ENCODE data around the gene ANGPTL3. TPM values are rescaled to one million over a fixed set of nuclear protein-coding genes. Genes with fewer than 3 reads are reported as not detected.

ANGPTL3 gene
- total and polyA plus RNA-seq, 2 of the 4 experiments (the other 2 are of a cell fraction), result not detected

DNA sequence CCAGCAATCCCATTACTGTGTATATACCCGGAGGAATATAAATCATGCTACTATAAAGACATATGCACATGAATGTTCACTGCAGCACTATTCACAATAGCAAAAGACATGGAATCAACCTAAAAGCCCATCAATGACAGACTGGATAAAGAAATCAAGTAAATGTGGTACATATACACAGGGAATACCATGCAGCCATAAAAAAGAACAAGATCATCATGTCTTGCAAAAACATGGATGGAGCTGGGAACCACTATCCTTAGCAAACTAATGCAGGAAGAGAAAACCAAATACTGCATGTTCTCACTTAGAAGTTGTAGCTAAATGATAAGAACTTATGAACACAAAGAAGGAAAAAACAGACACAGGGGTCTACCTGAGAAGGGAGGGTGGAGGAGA is 6.4 kb upstream of the ANGPTL3 start:
- dilution Hi-C loops (cut with HindIII; ENCODE audit: low sequenced_read_pairs, unreplicated experiment), result no loop called here

More for the DNA sequence above, 6.4 kb upstream of the ANGPTL3 start:
- Histone ChIP-seq H3K9me3 (ENCODE audit: control insufficient read depth, insufficient read depth, low read length) (no peaks in the 10 kb centered on the region), H3K79me1 (ENCODE audit: low read depth in 1 of 2, low read length in 2 of 2) (peaks cover 8 to 15% of the 10 kb centered on the region in 2 experiments; a peak in 3 of 4 replicates), H4K5ac (ENCODE audit: low read depth, low read length) (no peak overlapping the region), H2BK5ac (ENCODE audit: low read depth, low read length, poor library complexity, severe bottlenecking) (no peak overlapping the region), H3K9me1 (ENCODE audit: insufficient read depth, low read length) (no peaks in the 10 kb centered on the region), H3K56ac (ENCODE audit: extremely low read depth, insufficient read depth, low read length) (no peak overlapping the region), H2BK120ac (ENCODE audit: low read depth, low read length) (no peak overlapping the region), H2AK5ac (ENCODE audit: low read depth, low read length) (no peak overlapping the region), H4K20me1 (ENCODE audit: insufficient read depth, low read length) (no peaks in the 10 kb centered on the region), H3K14ac (replicated peaks; ENCODE audit: low read depth, low read length) (no peak overlapping the region), H3K23ac (ENCODE audit: low read depth, low read length) (no peak overlapping the region), H2BK20ac (ENCODE audit: low read depth, low read length) (no peak overlapping the region), H4K8ac (ENCODE audit: low read depth in 2 of 2, low read length in 2 of 2) (no peak overlapping the region), H3K9ac (ENCODE audit: low read depth, low read length) (no peak overlapping the region), H4K91ac (ENCODE audit: insufficient read depth, low read depth, low read length) (no peak overlapping the region), H2AFZ (replicated peaks; ENCODE audit: low read length, poor library complexity) (no peak overlapping the region), H3K36me3 (ENCODE audit: control insufficient read depth, insufficient read depth, low read length) (0 out of 2 replicates have a peak, but pooled peaks cover 2% of the 10 kb centered on the region), H3K18ac (ENCODE audit: low read depth, low read length) (no peak overlapping the region), H3K4me1 (ENCODE audit: control insufficient read depth, insufficient read depth, low read length) (no peaks in the 10 kb centered on the region; the same call in 1 of the 2 replicates), H2AK9ac (replicated peaks; ENCODE audit: low read depth, low read length, poor library complexity) (no peak overlapping the region), H3K27me3 (ENCODE audit: control insufficient read depth, insufficient read depth, low read length) (no peaks in the 10 kb centered on the region), H3K4me2 (ENCODE audit: low read depth, low read length) (no peak overlapping the region), H2BK15ac (ENCODE audit: low read depth, low read length) (no peak overlapping the region), H3K4me3 (ENCODE audit: insufficient read depth, low read depth, low read length) (no peak overlapping the region), H3K27ac (ENCODE audit: insufficient read depth, low read length) (no peak overlapping the region), H3K4ac (ENCODE audit: low read depth, low read length) (no peak overlapping the region)
- no TSS peak for BruUV-seq (replicated peaks)
- DNase-seq (no peak), ATAC-seq (ENCODE audit: low read depth) (no peak)
- no CpG with 5 or more reads among the region's 1 CpG for WGBS, 2 experiments (ENCODE audit: extremely low coverage in 2 of 2, insufficient read length in 1 of 2)
- in situ Hi-C loops (cut with MboI; ENCODE audit: low sequenced_read_pairs), result no loop called here
- TF ChIP-seq BHLHE40 (IDR thresholded peaks at IDR 0.05; ENCODE audit: low read depth, low read length) (no peak), SMC3 (IDR thresholded peaks at IDR 0.05; ENCODE audit: low read depth, low read length) (no peak), POLR2A (IDR thresholded peaks at IDR 0.05; ENCODE audit: low read depth, low read length) (no peak), RFX5 (IDR thresholded peaks at IDR 0.05; ENCODE audit: low read depth, low read length) (no peak), FOS (IDR thresholded peaks at IDR 0.05; ENCODE audit: low read depth, low read length) (no peak), RAD21 (IDR thresholded peaks at IDR 0.05; ENCODE audit: low read length) (no peak), NFE2L2 (IDR thresholded peaks at IDR 0.05; ENCODE audit: low read depth, low read length) (no peak), RCOR1 (IDR thresholded peaks at IDR 0.05; ENCODE audit: insufficient replicate concordance, low read length) (no peak), MAFK (IDR thresholded peaks at IDR 0.05; ENCODE audit: low read depth, low read length) (no peak), CEBPB (IDR thresholded peaks at IDR 0.05; ENCODE audit: low read depth, low read length) (no peak), MXI1 (IDR thresholded peaks at IDR 0.05; ENCODE audit: borderline replicate concordance, low read depth, low read length) (no peak), MAZ (IDR thresholded peaks at IDR 0.05; ENCODE audit: borderline replicate concordance, low read depth, low read length) (no peak), CHD1 (IDR thresholded peaks at IDR 0.05; ENCODE audit: low read depth, low read length) (no peak)
- TF ChIP-seq, protein P1, sequence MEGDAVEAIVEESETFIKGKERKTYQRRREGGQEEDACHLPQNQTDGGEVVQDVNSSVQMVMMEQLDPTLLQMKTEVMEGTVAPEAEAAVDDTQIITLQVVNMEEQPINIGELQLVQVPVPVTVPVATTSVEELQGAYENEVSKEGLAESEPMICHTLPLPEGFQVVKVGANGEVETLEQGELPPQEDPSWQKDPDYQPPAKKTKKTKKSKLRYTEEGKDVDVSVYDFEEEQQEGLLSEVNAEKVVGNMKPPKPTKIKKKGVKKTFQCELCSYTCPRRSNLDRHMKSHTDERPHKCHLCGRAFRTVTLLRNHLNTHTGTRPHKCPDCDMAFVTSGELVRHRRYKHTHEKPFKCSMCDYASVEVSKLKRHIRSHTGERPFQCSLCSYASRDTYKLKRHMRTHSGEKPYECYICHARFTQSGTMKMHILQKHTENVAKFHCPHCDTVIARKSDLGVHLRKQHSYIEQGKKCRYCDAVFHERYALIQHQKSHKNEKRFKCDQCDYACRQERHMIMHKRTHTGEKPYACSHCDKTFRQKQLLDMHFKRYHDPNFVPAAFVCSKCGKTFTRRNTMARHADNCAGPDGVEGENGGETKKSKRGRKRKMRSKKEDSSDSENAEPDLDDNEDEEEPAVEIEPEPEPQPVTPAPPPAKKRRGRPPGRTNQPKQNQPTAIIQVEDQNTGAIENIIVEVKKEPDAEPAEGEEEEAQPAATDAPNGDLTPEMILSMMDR (conservative IDR thresholded peaks at IDR 0.05; ENCODE audit: low read depth, low read length), result no peak
- TF ChIP-seq, protein P2, sequence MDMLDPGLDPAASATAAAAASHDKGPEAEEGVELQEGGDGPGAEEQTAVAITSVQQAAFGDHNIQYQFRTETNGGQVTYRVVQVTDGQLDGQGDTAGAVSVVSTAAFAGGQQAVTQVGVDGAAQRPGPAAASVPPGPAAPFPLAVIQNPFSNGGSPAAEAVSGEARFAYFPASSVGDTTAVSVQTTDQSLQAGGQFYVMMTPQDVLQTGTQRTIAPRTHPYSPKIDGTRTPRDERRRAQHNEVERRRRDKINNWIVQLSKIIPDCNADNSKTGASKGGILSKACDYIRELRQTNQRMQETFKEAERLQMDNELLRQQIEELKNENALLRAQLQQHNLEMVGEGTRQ (IDR thresholded peaks at IDR 0.05; ENCODE audit: low read depth, low read length), result no peak
- TF ChIP-seq, protein P3, sequence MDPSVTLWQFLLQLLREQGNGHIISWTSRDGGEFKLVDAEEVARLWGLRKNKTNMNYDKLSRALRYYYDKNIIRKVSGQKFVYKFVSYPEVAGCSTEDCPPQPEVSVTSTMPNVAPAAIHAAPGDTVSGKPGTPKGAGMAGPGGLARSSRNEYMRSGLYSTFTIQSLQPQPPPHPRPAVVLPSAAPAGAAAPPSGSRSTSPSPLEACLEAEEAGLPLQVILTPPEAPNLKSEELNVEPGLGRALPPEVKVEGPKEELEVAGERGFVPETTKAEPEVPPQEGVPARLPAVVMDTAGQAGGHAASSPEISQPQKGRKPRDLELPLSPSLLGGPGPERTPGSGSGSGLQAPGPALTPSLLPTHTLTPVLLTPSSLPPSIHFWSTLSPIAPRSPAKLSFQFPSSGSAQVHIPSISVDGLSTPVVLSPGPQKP (IDR thresholded peaks at IDR 0.05; ENCODE audit: borderline replicate concordance, low read depth, low read length), result no peak
- POLR2A ChIA-PET (ENCODE audit: unreplicated experiment), result no interaction called here
- CTCF ChIA-PET, result no interaction called here
- intact Hi-C loops (cut with micrococcal nuclease), result no loop called here
